ENCODE measurements around the gene NYAP2. TPM values are rescaled to one million over a fixed set of nuclear protein-coding genes. Genes with fewer than 3 reads are reported as not detected.

Gene NYAP2
- total RNA-seq (ENCODE audit: low replicate concordance): not detected in 2 replicates

- no peak for DNase-seq (ENCODE audit: low read depth)
- H3K4me3 ChIP-seq (ENCODE audit: low read depth, low read length): no peak within 1 kb of the TSS
- TF ChIP-seq CTCF (IDR thresholded peaks at IDR 0.05; ENCODE audit: insufficient read depth, low read length): no peak
These were observed at the start of gene NYAP2 for GRCh38 chr2:225399504-225399903. Gene NYAP2 (plus strand): TSS chr2:225399710. CDS start chr2:225408881, 9,171 bp downstream.

- DNase-seq (ENCODE audit: low read depth): no peak
- no peak overlapping the region for H3K4me3 ChIP-seq (ENCODE audit: low read depth, low read length)
- no peak for TF ChIP-seq CTCF (IDR thresholded peaks at IDR 0.05; ENCODE audit: insufficient read depth, low read length)
These were observed 45.9 kb upstream of the NYAP2 start for GRCh38 chr2:225353579-225354085.

GRCh38 chr2:225354281-225354774 lies 45.2 kb upstream of the NYAP2 start:
- H3K4me3 ChIP-seq (ENCODE audit: low read depth, low read length): no peak overlapping the region
- peak; percentile 5 for DNase-seq (ENCODE audit: low read depth)
- TF ChIP-seq CTCF (IDR thresholded peaks at IDR 0.05; ENCODE audit: insufficient read depth, low read length): no peak

GRCh38 chr2:225355788-225356187 lies 43.7 kb upstream of the NYAP2 start:
- no peak for TF ChIP-seq CTCF (IDR thresholded peaks at IDR 0.05; ENCODE audit: insufficient read depth, low read length)
- H3K4me3 ChIP-seq (ENCODE audit: low read depth, low read length): no peak overlapping the region
- DNase-seq (ENCODE audit: low read depth): no peak

- no peak overlapping the region for H3K4me3 ChIP-seq (ENCODE audit: low read depth, low read length)
- no peak for TF ChIP-seq CTCF (IDR thresholded peaks at IDR 0.05; ENCODE audit: insufficient read depth, low read length)
- DNase-seq (ENCODE audit: low read depth): no peak
These were observed 32.8 kb upstream of the NYAP2 start for GRCh38 chr2:225366731-225367130.

GRCh38 chr2:225367482-225367881 lies 32.0 kb upstream of the NYAP2 start:
- TF ChIP-seq CTCF (IDR thresholded peaks at IDR 0.05; ENCODE audit: insufficient read depth, low read length): no peak
- no peak overlapping the region for H3K4me3 ChIP-seq (ENCODE audit: low read depth, low read length)
- no peak for DNase-seq (ENCODE audit: low read depth)

GRCh38 chr2:225378984-225379383 lies 20.5 kb upstream of the NYAP2 start:
- no peak overlapping the region for H3K4me3 ChIP-seq (ENCODE audit: low read depth, low read length)
- DNase-seq (ENCODE audit: low read depth): no peak
- TF ChIP-seq CTCF (IDR thresholded peaks at IDR 0.05; ENCODE audit: insufficient read depth, low read length): no peak
